GM19099 (cell line): ENCODE results near the gene ALKBH5.

Source experiments
- POLR2A ChIP-seq: IDR thresholded peaks from 3 replicates; pipeline ENCODE4 v1.6.1; 2011; ENCODE audit warnings: low read depth; ENCODE audit not compliant: insufficient read length; ENCODE audit errors: extremely low read depth

Gene ALKBH5

GRCh38 chr17:18183334-18184142 is at the start of gene ALKBH5:
Gene ALKBH5, plus strand, starts transcription at chr17:18183828. Its CDS starts 416 bp downstream, at chr17:18184244.
- TF ChIP-seq POLR2A, result peak; percentile 63

DNA sequence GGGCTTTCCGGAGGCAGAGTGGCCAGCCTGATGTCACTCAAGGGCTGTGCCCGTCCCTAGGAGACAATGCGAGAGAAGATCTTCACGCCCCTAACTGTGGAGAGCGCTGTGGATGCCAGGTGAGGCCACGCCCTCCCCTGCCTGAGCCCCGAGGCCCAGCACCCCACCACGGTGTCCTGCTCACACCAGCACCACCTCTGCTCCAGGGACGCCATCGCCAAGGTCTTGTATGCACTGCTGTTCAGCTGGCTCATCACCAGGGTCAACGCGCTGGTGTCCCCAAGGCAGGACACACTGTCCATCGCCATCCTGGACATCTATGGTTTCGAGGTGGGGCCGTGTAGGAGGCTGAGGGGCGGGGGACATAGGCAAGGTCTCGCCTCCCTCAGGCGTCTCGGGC is 47.3 kb upstream of the ALKBH5 start:
- TF ChIP-seq POLR2A, result no peak

- TF ChIP-seq POLR2A, result no peak
Observed at GRCh38 chr17:18138065-18138749, 45.4 kb upstream of the ALKBH5 start.

- no peak for TF ChIP-seq POLR2A
Observed at GRCh38 chr17:18139092-18139491, 44.5 kb upstream of the ALKBH5 start.

GRCh38 chr17:18139498-18139897 is 44.1 kb upstream of the ALKBH5 start:
- no peak for TF ChIP-seq POLR2A

DNA sequence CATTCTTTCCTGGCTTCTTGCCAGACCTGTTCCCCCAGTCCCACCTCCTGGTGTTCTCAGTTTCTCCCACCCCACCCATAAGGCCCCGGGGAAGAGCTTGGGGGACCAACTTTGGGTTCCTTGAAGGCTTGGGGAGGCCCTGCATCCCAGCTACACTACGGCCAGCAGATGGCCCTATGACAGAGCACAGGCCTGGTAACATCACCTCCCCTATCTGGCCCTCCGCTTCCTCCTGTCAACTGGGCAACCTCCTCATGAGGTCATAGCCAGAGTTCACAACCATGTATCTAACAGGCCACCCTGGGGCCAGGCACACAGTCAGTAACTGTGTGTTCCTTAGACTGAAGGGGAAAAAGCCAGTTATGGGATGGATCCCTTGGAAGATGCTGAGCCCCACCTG is 43.7 kb upstream of the ALKBH5 start:
- no peak for TF ChIP-seq POLR2A

- no peak for TF ChIP-seq POLR2A
Observed at GRCh38 chr17:18140648-18141047, 43.0 kb upstream of the ALKBH5 start.

DNA sequence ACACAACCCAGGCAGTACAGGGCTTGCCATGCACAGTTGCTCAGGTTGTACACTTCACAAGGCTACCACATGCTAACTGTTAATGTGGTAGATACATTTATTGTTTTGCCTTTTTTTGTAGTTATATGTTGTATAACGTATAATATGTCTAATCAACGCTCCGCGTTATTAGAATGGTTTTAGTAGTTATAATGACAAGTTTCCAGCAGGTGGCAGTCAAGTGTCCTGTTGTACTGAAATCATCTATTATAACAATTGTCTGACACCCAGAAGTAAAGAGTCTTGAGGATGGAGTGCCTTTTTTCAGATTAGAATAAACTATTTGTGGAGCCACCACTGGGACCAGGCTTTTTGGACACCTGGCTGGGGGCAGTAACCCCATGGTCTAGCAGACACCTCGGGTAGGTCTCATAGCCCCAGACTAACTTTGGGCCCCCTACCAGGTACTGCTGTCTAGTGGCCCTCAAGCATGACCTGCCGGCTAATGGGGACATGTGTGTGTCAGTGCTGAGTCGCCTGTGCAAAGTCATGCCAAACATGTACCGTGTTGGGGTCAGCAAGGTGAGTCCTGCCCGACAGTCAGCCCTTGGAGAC is 42.3 kb upstream of the ALKBH5 start:
- TF ChIP-seq POLR2A, result no peak

GRCh38 chr17:18142417-18142816 is 41.2 kb upstream of the ALKBH5 start:
- no peak for TF ChIP-seq POLR2A

GRCh38 chr17:18143044-18143936 is 40.3 kb upstream of the ALKBH5 start:
- no peak for TF ChIP-seq POLR2A

- TF ChIP-seq POLR2A, result no peak
Observed at GRCh38 chr17:18144261-18144660, 39.4 kb upstream of the ALKBH5 start.

GRCh38 chr17:18144855-18145254 is 38.8 kb upstream of the ALKBH5 start:
- no peak for TF ChIP-seq POLR2A

GRCh38 chr17:18145811-18146210 is 37.8 kb upstream of the ALKBH5 start:
- no peak for TF ChIP-seq POLR2A

- TF ChIP-seq POLR2A, result no peak
Observed at GRCh38 chr17:18146259-18146658, 37.4 kb upstream of the ALKBH5 start.

DNA sequence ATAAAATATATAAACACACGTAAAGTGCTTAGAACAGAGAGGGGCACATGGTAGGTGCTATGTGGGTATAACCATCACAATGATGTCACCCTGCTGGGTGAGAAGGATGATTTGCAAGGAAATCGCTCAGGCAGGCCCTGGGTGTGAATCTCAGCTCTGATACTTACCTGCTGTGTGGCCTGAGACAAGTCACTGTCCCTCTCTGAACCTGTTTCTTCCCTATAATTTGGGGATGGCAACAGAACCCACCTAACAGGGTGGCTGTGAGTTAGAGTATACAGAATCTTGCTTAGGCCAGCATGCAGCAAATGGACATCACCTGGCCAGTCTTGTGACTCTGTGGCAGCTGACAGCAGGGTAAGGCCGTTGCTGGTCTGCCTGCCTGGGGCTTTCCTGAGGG is 36.6 kb upstream of the ALKBH5 start:
- no peak for TF ChIP-seq POLR2A

- TF ChIP-seq POLR2A, result no peak
Observed at GRCh38 chr17:18148586-18148985, 35.0 kb upstream of the ALKBH5 start.

- no peak for TF ChIP-seq POLR2A
Observed at GRCh38 chr17:18151290-18151689, 32.3 kb upstream of the ALKBH5 start.
